PC-9 (cell line): ENCODE data around the gene RBM43. TPM values are rescaled to one million over a fixed set of nuclear protein-coding genes. Genes with fewer than 3 reads are reported as not detected.
"Not testable (repeated sequence)": the region's sequence is repeated elsewhere in the genome, so short reads cannot be mapped to it uniquely, and the experiment has no call there.

Experiments
- BruUV-seq: library from RNA; stranded (reverse); fragments of 400-500 nt; replicated peaks from 2 replicates; lab custom pipeline; 2021; lab: Mats Ljungman, UMichigan
- CTCF ChIA-PET: fragments of 300-600 bp; sonication (Branson Sonifier 250); formaldehyde crosslinking; loops from one replicate; lab custom pipeline; 2022; ENCODE audit warnings: antibody characterized with exemption; lab: Charles Lee
- POLR2A ChIA-PET: fragments of 300-600 bp; sonication (Branson Sonifier 250); formaldehyde crosslinking; loops from one replicate; lab custom pipeline; 2022; ENCODE audit warnings: antibody characterized with exemption; ENCODE audit not compliant: unreplicated experiment; lab: Charles Lee
- DNase-seq, 2 experiments: peaks; one replicate each; pipeline versions ENCODE4 v3.0.0 to v3.0.0-alpha.2; 2015 to 2022; ENCODE audit warnings: mixed read lengths in 1 of 2
- H2AFZ ChIP-seq: fragments of 200-600 bp; sonication (generic); 2 replicates; pipeline ENCODE4 v1.8.1; 2017; ENCODE audit warnings: antibody characterized with exemption
- H3F3A ChIP-seq: fragments of 200-600 bp; sonication (generic); 2 replicates; pipeline ENCODE4 v1.8.1; 2017; ENCODE audit warnings: antibody characterized with exemption, mild to moderate bottlenecking, low read depth; ENCODE audit not compliant: insufficient read depth
- H3K27ac ChIP-seq: fragments of 200-600 bp; sonication (generic); 2 replicates; pipeline ENCODE4 v1.6.1; 2016; ENCODE audit warnings: mixed run types
- H3K27me3 ChIP-seq: fragments of 200-600 bp; sonication (generic); 2 replicates; pipeline ENCODE4 v1.6.1; 2016; ENCODE audit warnings: low read depth, mixed run types; ENCODE audit not compliant: insufficient read depth
- H3K36me3 ChIP-seq: fragments of 200-600 bp; sonication (generic); 2 replicates; pipeline ENCODE4 v1.6.1; 2016; ENCODE audit warnings: low read depth, mixed run types
- H3K4me1 ChIP-seq: fragments of 200-600 bp; sonication (generic); replicated peaks from 2 replicates; pipeline ENCODE4 v1.6.1; 2016; ENCODE audit warnings: mixed run types; ENCODE audit not compliant: insufficient read depth
- H3K4me2 ChIP-seq: fragments of 200-600 bp; sonication (generic); 2 replicates; pipeline ENCODE4 v1.6.1; 2017; ENCODE audit warnings: mixed run types
- H3K4me3 ChIP-seq: fragments of 200-600 bp; sonication (generic); 2 replicates; pipeline ENCODE4 v1.6.1; 2016; ENCODE audit warnings: mixed run types
- H3K79me2 ChIP-seq: fragments of 200-600 bp; sonication (generic); 2 replicates; pipeline ENCODE4 v1.6.1; 2017; ENCODE audit warnings: low read depth, mixed run types
- H3K9me2 ChIP-seq: fragments of 200-600 bp; sonication (generic); 2 replicates; pipeline ENCODE4 v1.8.1; 2017; ENCODE audit warnings: mild to moderate bottlenecking; ENCODE audit not compliant: insufficient read depth
- H3K9me3 ChIP-seq: fragments of 200-600 bp; sonication (generic); 2 replicates; pipeline ENCODE4 v1.8.1; 2016; ENCODE audit warnings: low read depth; ENCODE audit not compliant: insufficient read depth
- H4K20me1 ChIP-seq: fragments of 200-600 bp; sonication (generic); 2 replicates; pipeline ENCODE4 v1.8.1; 2017; ENCODE audit not compliant: insufficient read depth
- CTCF ChIP-seq: fragments of 200-600 bp; sonication (generic); conservative IDR thresholded peaks from 2 replicates; pipeline ENCODE4 v1.6.1; 2017; ENCODE audit warnings: mixed run types, antibody characterized with exemption, mild to moderate bottlenecking, moderate library complexity
- EZH2 ChIP-seq: fragments of 200-600 bp; sonication (generic); IDR thresholded peaks from 2 replicates; pipeline ENCODE4 v1.8.0; 2017; ENCODE audit warnings: antibody characterized with exemption, low read depth
- intact Hi-C: fragments of 100-400 bp; cut with micrococcal nuclease; formaldehyde crosslinking; loops from one replicate; pipeline ENCODE4 v1.10.0; 2022; ENCODE audit not compliant: unreplicated experiment
- total RNA-seq: library from RNA; stranded (reverse); gene quantifications from 2 replicates; pipeline ENCODE4 v1.2.3, GENCODE V29; 2021

RBM43 gene
- total RNA-seq, 1 experiment from 2014 or later, result 5.3 TPM

- Histone ChIP-seq H3K4me2 (no peak overlapping the region), H2AFZ (no peak overlapping the region), H4K20me1 (no peaks in the 10 kb centered on the region), H3K79me2 (no peaks in the 10 kb centered on the region), H3K4me3 (no peak overlapping the region), H3K9me2 (no peaks in the 10 kb centered on the region), H3K9me3 (no peaks in the 10 kb centered on the region), H3K27ac (no peak overlapping the region), H3K4me1 (no peaks in the 10 kb centered on the region), H3F3A (no peaks in the 10 kb centered on the region), H3K36me3 (no peaks in the 10 kb centered on the region), H3K27me3 (no peaks in the 10 kb centered on the region)
- ChIA-PET CTCF (no interaction called here), POLR2A (no interaction called here)
- TF ChIP-seq CTCF (no peak), EZH2 (no peak)
- DNase-seq, result no peak
- intact Hi-C loops, result no loop called here
- no TSS peak for BruUV-seq
Observed at GRCh38 chr2:151299920-151300539, 38.4 kb upstream of the RBM43 start.

- Histone ChIP-seq H3F3A (no peaks in the 10 kb centered on the region), H3K4me1 (no peaks in the 10 kb centered on the region), H3K9me3 (no peaks in the 10 kb centered on the region), H3K27ac (no peak overlapping the region), H3K4me2 (no peak overlapping the region), H3K4me3 (no peak overlapping the region), H2AFZ (no peak overlapping the region), H3K27me3 (no peaks in the 10 kb centered on the region), H3K9me2 (no peaks in the 10 kb centered on the region), H3K36me3 (no peaks in the 10 kb centered on the region), H3K79me2 (no peaks in the 10 kb centered on the region), H4K20me1 (no peaks in the 10 kb centered on the region)
- intact Hi-C loops, result no loop called here
- no peak for DNase-seq
- TF ChIP-seq CTCF (no peak), EZH2 (no peak)
- ChIA-PET POLR2A (no interaction called here), CTCF (no interaction called here)
- no TSS peak for BruUV-seq
Observed at GRCh38 chr2:151297882-151298281, 36.2 kb upstream of the RBM43 start.

GRCh38 chr2:151295926-151296325 is 34.3 kb upstream of the RBM43 start:
- H3K27me3 ChIP-seq, H3K36me3 ChIP-seq, H2AFZ ChIP-seq, H3K9me3 ChIP-seq, H3K4me3 ChIP-seq, DNase-seq, intact Hi-C loops, POLR2A ChIA-PET, H3K9me2 ChIP-seq, BruUV-seq, H3K27ac ChIP-seq, H3F3A ChIP-seq, CTCF ChIA-PET, H4K20me1 ChIP-seq, H3K4me2 ChIP-seq, H3K4me1 ChIP-seq, H3K79me2 ChIP-seq: not testable (repeated sequence)

- intact Hi-C loops, result no loop called here
- Histone ChIP-seq H3K27me3 (no peaks in the 10 kb centered on the region), H2AFZ (no peak overlapping the region), H3K27ac (no peak overlapping the region), H3K4me3 (no peak overlapping the region), H3K4me2 (no peak overlapping the region), H3K4me1 (peaks cover 16% of the 10 kb centered on the region), H3K36me3 (no peaks in the 10 kb centered on the region), H4K20me1 (no peaks in the 10 kb centered on the region), H3K79me2 (peaks cover 4% of the 10 kb centered on the region; the same call in 1 of the 2 replicates), H3K9me2 (no peaks in the 10 kb centered on the region), H3K9me3 (no peaks in the 10 kb centered on the region), H3F3A (peaks cover 16% of the 10 kb centered on the region)
- ChIA-PET POLR2A (interaction anchor here (0.7 kb wide), 1 partner anchor 38 kb away, joined by 3 read pairs; no protein-coding TSS in a partner anchor), CTCF (no interaction called here)
- no TSS peak for BruUV-seq
- no peak for DNase-seq
- no peak for TF ChIP-seq CTCF
- TF ChIP-seq EZH2, result no peak
Observed at GRCh38 chr2:151292546-151292945, 30.9 kb upstream of the RBM43 start.
